ENCODE data around the gene KRTAP12-4. TPM values are rescaled to one million over a fixed set of nuclear protein-coding genes. Genes with fewer than 3 reads are reported as not detected.

The KRTAP12-4 gene
- total RNA-seq, 1 experiment from 2014 or later, result not detected

- H3K9me2 ChIP-seq (ENCODE audit: insufficient read depth), result no peaks in the 10 kb centered on the region
- no peak overlapping the region for H3K4me3 ChIP-seq
- TF ChIP-seq EZH2 (IDR thresholded peaks at IDR 0.05; ENCODE audit: low read depth), result no peak
- TF ChIP-seq CTCF (conservative IDR thresholded peaks at IDR 0.05), result no peak
- H3K79me2 ChIP-seq (ENCODE audit: low read depth), result no peaks in the 10 kb centered on the region
- H2AFZ ChIP-seq, result no peak overlapping the region
- H3K4me1 ChIP-seq (replicated peaks; ENCODE audit: insufficient read depth), result no peaks in the 10 kb centered on the region
- no peak overlapping the region for H3K27ac ChIP-seq
- no peaks in the 10 kb centered on the region for H4K20me1 ChIP-seq (ENCODE audit: insufficient read depth)
- H3K36me3 ChIP-seq (ENCODE audit: low read depth), result no peaks in the 10 kb centered on the region
- no peaks in the 10 kb centered on the region for H3F3A ChIP-seq (ENCODE audit: insufficient read depth, low read depth)
- CTCF ChIA-PET, result no interaction called here
- no TSS peak for BruUV-seq (replicated peaks)
- no peaks in the 10 kb centered on the region for H3K9me3 ChIP-seq (ENCODE audit: insufficient read depth, low read depth)
- intact Hi-C loops (cut with micrococcal nuclease; ENCODE audit: unreplicated experiment), result no loop called here
- DNase-seq, result no peak
- H3K27me3 ChIP-seq (ENCODE audit: insufficient read depth, low read depth), result peaks cover 44% of the 10 kb centered on the region
- POLR2A ChIA-PET (ENCODE audit: unreplicated experiment), result no interaction called here
- no peak overlapping the region for H3K4me2 ChIP-seq
These were observed 45.3 kb downstream of the KRTAP12-4 start for GRCh38 chr21:44609193-44609592.

GRCh38 chr21:44606495-44606894 lies 48.0 kb downstream of the KRTAP12-4 start:
- ChIA-PET POLR2A (ENCODE audit: unreplicated experiment) (no interaction called here), CTCF (no interaction called here)
- Histone ChIP-seq H3K36me3 (ENCODE audit: low read depth) (no peaks in the 10 kb centered on the region), H3K4me1 (replicated peaks; ENCODE audit: insufficient read depth) (no peaks in the 10 kb centered on the region), H3K9me2 (ENCODE audit: insufficient read depth) (no peaks in the 10 kb centered on the region), H3K4me3 (no peak overlapping the region), H3K79me2 (ENCODE audit: low read depth) (no peaks in the 10 kb centered on the region), H3K27ac (no peak overlapping the region), H3F3A (ENCODE audit: insufficient read depth, low read depth) (no peaks in the 10 kb centered on the region), H3K4me2 (no peak overlapping the region), H4K20me1 (ENCODE audit: insufficient read depth) (no peaks in the 10 kb centered on the region), H3K27me3 (ENCODE audit: insufficient read depth, low read depth) (peaks cover 45% of the 10 kb centered on the region), H3K9me3 (ENCODE audit: insufficient read depth, low read depth) (no peaks in the 10 kb centered on the region), H2AFZ (no peak overlapping the region)
- intact Hi-C loops (cut with micrococcal nuclease; ENCODE audit: unreplicated experiment), result no loop called here
- TF ChIP-seq CTCF (conservative IDR thresholded peaks at IDR 0.05) (no peak), EZH2 (IDR thresholded peaks at IDR 0.05; ENCODE audit: low read depth) (no peak)
- no peak for DNase-seq
- BruUV-seq (replicated peaks), result no TSS peak

Other genes with a start within 250 kb of the KRTAP12-4 start
- gene LRRC3, start 199.1 kb downstream of the KRTAP12-4 start, total RNA-seq (2021), result 0.35 and 0.48 TPM in 2 replicates
- not detected in 2 replicates for gene KRTAP10-1, start 114.5 kb downstream of the KRTAP12-4 start, total RNA-seq (2021)
- not detected in 2 replicates for gene KRTAP10-2, start 103.2 kb downstream of the KRTAP12-4 start, total RNA-seq (2021)
- not detected in 2 replicates for gene KRTAP10-3, start 95.9 kb downstream of the KRTAP12-4 start, total RNA-seq (2021)
- not detected in 2 replicates for gene KRTAP10-4, start 80.9 kb downstream of the KRTAP12-4 start, total RNA-seq (2021)
- not detected in 2 replicates for gene KRTAP10-5, start 74.1 kb downstream of the KRTAP12-4 start, total RNA-seq (2021)
- not detected in 2 replicates for gene KRTAP10-6, start 62.2 kb downstream of the KRTAP12-4 start, total RNA-seq (2021)
- gene KRTAP10-7, start 54.1 kb downstream of the KRTAP12-4 start, total RNA-seq (2021), result not detected in 2 replicates
- gene KRTAP10-8, start 42.6 kb downstream of the KRTAP12-4 start, total RNA-seq (2021), result not detected in 2 replicates
- gene KRTAP10-9, start 27.6 kb downstream of the KRTAP12-4 start, total RNA-seq (2021), result not detected in 2 replicates
- gene KRTAP10-10, start 17.3 kb downstream of the KRTAP12-4 start, total RNA-seq (2021), result not detected in 2 replicates
- not detected in 2 replicates for gene KRTAP10-11, start 8.2 kb downstream of the KRTAP12-4 start, total RNA-seq (2021)
- not detected in 2 replicates for gene KRTAP12-3, start 3.3 kb upstream of the KRTAP12-4 start, total RNA-seq (2021)
- not detected in 2 replicates for gene KRTAP12-2, start 12.3 kb upstream of the KRTAP12-4 start, total RNA-seq (2021)
- not detected in 2 replicates for gene KRTAP12-1, start 27.5 kb upstream of the KRTAP12-4 start, total RNA-seq (2021)
- gene KRTAP10-12, start 42.5 kb upstream of the KRTAP12-4 start, total RNA-seq (2021), result not detected in 2 replicates
- not detected in 2 replicates for gene TSPEAR, start 56.9 kb upstream of the KRTAP12-4 start, total RNA-seq (2021)
- gene UBE2G2, start 147.2 kb upstream of the KRTAP12-4 start, total RNA-seq (2021), result 51.9 and 52.7 TPM in 2 replicates
- 79.6 and 81.5 TPM in 2 replicates for gene SUMO3, start 163.4 kb upstream of the KRTAP12-4 start, total RNA-seq (2021)
- gene PTTG1IP, start 219.0 kb upstream of the KRTAP12-4 start, total RNA-seq (2021), result 162 and 174 TPM in 2 replicates

Data from PC-9 (cell line).